Measurements from ENCODE around the gene GDPD4. TPM values are rescaled to one million over a fixed set of nuclear protein-coding genes. Genes with fewer than 3 reads are reported as not detected.
A peak's percentile ranks its signal among the peaks of the same experiment; 100 is the strongest.

The GDPD4 gene
- total and polyA plus RNA-seq, 9 of the 15 experiments (the other 6 are each of a cell fraction or from before 2014, with no cell fraction given), result 0.40 TPM; not detected in 8

DNA sequence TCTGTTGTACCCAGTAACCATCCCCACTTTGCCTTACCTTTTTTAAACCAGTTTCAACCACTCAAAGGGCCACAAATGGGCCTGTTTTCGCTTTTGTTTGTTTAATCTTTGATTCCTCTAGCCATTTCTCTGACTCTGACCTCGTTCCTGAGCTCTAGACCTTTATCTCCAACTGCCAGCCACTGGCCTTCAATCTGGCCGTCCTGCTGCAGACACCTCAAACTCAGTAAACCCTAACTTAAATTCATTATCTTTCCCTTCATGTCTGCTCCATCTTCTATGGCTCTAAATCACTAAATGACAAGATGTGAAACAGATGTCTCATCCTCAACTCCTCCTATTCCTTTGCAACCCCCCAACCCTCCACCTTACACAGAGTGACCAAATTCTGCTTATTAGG lies 1.3 kb upstream of the GDPD4 start (continued):
- TF ChIP-seq, protein P1, sequence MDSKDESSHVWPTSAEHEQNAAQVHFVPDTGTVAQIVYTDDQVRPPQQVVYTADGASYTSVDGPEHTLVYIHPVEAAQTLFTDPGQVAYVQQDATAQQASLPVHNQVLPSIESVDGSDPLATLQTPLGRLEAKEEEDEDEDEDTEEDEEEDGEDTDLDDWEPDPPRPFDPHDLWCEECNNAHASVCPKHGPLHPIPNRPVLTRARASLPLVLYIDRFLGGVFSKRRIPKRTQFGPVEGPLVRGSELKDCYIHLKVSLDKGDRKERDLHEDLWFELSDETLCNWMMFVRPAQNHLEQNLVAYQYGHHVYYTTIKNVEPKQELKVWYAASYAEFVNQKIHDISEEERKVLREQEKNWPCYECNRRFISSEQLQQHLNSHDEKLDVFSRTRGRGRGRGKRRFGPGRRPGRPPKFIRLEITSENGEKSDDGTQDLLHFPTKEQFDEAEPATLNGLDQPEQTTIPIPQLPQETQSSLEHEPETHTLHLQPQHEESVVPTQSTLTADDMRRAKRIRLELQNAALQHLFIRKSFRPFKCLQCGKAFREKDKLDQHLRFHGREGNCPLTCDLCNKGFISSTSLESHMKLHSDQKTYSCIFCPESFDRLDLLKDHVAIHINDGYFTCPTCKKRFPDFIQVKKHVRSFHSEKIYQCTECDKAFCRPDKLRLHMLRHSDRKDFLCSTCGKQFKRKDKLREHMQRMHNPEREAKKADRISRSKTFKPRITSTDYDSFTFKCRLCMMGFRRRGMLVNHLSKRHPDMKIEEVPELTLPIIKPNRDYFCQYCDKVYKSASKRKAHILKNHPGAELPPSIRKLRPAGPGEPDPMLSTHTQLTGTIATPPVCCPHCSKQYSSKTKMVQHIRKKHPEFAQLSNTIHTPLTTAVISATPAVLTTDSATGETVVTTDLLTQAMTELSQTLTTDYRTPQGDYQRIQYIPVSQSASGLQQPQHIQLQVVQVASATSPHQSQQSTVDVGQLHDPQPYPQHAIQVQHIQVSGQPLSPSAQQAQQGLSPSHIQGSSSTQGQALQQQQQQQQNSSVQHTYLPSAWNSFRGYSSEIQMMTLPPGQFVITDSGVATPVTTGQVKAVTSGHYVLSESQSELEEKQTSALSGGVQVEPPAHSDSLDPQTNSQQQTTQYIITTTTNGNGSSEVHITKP (IDR thresholded peaks at IDR 0.05; ENCODE audit: partially characterized antibody), result no peak
- TF ChIP-seq GTF2A2 (tag; IDR thresholded peaks at IDR 0.05) (no peak), HNRNPH1 (optimal IDR thresholded peaks at IDR 0.05; ENCODE audit: low read depth, low read length) (no peak), ZNF212 (CRISPR knock-in tag; IDR thresholded peaks at IDR 0.05) (no peak), KLF10 (CRISPR knock-in tag; IDR thresholded peaks at IDR 0.05) (no peak), MXI1 (IDR thresholded peaks at IDR 0.05; ENCODE audit: low read depth, low read length) (no peak), FOXM1 (IDR thresholded peaks at IDR 0.05; ENCODE audit: low read depth) (peak; percentile 69; the same call in 1 of the 2 replicates), FOXM1 (CRISPR knock-in tag; IDR thresholded peaks at IDR 0.05; ENCODE audit: low read depth) (no peak), HDGF (IDR thresholded peaks at IDR 0.05) (no peak), HNRNPK (IDR thresholded peaks at IDR 0.05; ENCODE audit: low read depth, low read length, poor library complexity, severe bottlenecking) (no peak), PHF21A (IDR thresholded peaks at IDR 0.05; ENCODE audit: borderline replicate concordance, low read depth) (peak; percentile 95), XRCC3 (IDR thresholded peaks at IDR 0.05) (no peak), CCAR2 (IDR thresholded peaks at IDR 0.05; ENCODE audit: low read depth, low read length) (no peak), XRCC5 (IDR thresholded peaks at IDR 0.05; ENCODE audit: low read depth, low read length) (no peak), SMARCA5 (IDR thresholded peaks at IDR 0.05) (no peak), TCF7L2 (IDR thresholded peaks at IDR 0.05; ENCODE audit: low read depth, low read length) (no peak)
- TF ChIP-seq, protein P2, sequence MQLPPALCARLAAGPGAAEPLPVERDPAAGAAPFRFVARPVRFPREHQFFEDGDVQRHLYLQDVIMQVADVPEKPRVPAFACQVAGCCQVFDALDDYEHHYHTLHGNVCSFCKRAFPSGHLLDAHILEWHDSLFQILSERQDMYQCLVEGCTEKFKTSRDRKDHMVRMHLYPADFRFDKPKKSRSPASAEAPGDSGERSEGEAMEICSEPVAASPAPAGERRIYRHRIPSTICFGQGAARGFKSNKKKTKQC (CRISPR knock-in tag; IDR thresholded peaks at IDR 0.05), result no peak
- TF ChIP-seq, protein P3, sequence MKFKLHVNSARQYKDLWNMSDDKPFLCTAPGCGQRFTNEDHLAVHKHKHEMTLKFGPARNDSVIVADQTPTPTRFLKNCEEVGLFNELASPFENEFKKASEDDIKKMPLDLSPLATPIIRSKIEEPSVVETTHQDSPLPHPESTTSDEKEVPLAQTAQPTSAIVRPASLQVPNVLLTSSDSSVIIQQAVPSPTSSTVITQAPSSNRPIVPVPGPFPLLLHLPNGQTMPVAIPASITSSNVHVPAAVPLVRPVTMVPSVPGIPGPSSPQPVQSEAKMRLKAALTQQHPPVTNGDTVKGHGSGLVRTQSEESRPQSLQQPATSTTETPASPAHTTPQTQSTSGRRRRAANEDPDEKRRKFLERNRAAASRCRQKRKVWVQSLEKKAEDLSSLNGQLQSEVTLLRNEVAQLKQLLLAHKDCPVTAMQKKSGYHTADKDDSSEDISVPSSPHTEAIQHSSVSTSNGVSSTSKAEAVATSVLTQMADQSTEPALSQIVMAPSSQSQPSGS (CRISPR knock-in tag; IDR thresholded peaks at IDR 0.05), result no peak
- TF ChIP-seq, protein P4, sequence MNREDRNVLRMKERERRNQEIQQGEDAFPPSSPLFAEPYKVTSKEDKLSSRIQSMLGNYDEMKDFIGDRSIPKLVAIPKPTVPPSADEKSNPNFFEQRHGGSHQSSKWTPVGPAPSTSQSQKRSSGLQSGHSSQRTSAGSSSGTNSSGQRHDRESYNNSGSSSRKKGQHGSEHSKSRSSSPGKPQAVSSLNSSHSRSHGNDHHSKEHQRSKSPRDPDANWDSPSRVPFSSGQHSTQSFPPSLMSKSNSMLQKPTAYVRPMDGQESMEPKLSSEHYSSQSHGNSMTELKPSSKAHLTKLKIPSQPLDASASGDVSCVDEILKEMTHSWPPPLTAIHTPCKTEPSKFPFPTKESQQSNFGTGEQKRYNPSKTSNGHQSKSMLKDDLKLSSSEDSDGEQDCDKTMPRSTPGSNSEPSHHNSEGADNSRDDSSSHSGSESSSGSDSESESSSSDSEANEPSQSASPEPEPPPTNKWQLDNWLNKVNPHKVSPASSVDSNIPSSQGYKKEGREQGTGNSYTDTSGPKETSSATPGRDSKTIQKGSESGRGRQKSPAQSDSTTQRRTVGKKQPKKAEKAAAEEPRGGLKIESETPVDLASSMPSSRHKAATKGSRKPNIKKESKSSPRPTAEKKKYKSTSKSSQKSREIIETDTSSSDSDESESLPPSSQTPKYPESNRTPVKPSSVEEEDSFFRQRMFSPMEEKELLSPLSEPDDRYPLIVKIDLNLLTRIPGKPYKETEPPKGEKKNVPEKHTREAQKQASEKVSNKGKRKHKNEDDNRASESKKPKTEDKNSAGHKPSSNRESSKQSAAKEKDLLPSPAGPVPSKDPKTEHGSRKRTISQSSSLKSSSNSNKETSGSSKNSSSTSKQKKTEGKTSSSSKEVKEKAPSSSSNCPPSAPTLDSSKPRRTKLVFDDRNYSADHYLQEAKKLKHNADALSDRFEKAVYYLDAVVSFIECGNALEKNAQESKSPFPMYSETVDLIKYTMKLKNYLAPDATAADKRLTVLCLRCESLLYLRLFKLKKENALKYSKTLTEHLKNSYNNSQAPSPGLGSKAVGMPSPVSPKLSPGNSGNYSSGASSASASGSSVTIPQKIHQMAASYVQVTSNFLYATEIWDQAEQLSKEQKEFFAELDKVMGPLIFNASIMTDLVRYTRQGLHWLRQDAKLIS (CRISPR knock-in tag; IDR thresholded peaks at IDR 0.05), result no peak
- TF ChIP-seq, protein P5, sequence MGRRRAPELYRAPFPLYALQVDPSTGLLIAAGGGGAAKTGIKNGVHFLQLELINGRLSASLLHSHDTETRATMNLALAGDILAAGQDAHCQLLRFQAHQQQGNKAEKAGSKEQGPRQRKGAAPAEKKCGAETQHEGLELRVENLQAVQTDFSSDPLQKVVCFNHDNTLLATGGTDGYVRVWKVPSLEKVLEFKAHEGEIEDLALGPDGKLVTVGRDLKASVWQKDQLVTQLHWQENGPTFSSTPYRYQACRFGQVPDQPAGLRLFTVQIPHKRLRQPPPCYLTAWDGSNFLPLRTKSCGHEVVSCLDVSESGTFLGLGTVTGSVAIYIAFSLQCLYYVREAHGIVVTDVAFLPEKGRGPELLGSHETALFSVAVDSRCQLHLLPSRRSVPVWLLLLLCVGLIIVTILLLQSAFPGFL (CRISPR knock-in tag; IDR thresholded peaks at IDR 0.05), result no peak
